Activated T-helper 2 cell treated with anti-CD3 and anti-CD28 coated beads, Interferon-gamma antibody, Interleukin-2, Interleukin-4, amounts not matched to agents 10 μg/mL and 5 μg/mL and 100 μg/mL, durations not matched to agents 14 hours and 24 hours and 36 hours (primary cell): ENCODE data around the gene ZNF234. TPM values are rescaled to one million over a fixed set of nuclear protein-coding genes. Genes with fewer than 3 reads are reported as not detected.
"Not testable (repeated sequence)": the region's sequence is repeated elsewhere in the genome, so short reads cannot be mapped to it uniquely, and the experiment has no call there.

Source experiments
- DNase-seq: peaks from one replicate; pipeline ENCODE4 v3.0.0; 2021; ENCODE audit warnings: low spot score
- H3K27ac Mint-ChIP-seq: one replicate; pipeline ENCODE4 v1.8.0; 2021; ENCODE audit warnings: mixed read lengths
- H3K27me3 Mint-ChIP-seq: one replicate; pipeline ENCODE4 v1.8.0; 2021; ENCODE audit warnings: low read depth, mixed read lengths
- H3K36me3 Mint-ChIP-seq: one replicate; pipeline ENCODE4 v1.8.0; 2021; ENCODE audit warnings: low read depth, mixed read lengths
- H3K4me1 Mint-ChIP-seq: one replicate; pipeline ENCODE4 v1.8.0; 2021; ENCODE audit warnings: low read depth, mixed read lengths
- H3K4me3 Mint-ChIP-seq: one replicate; pipeline ENCODE4 v1.8.0; 2021; ENCODE audit warnings: low read depth, mild to moderate bottlenecking, moderate library complexity, mixed read lengths
- H3K9me3 Mint-ChIP-seq: one replicate; pipeline ENCODE4 v1.8.0; 2021; ENCODE audit warnings: mixed read lengths
- intact Hi-C: fragments of 100-400 bp; cut with micrococcal nuclease; formaldehyde crosslinking; loops from one replicate; pipeline ENCODE4 v1.15.1; 2023
- total RNA-seq: library from RNA; stranded (reverse); gene quantifications from 2 replicates; pipeline ENCODE4 v1.2.3, GENCODE V29; 2022

Gene ZNF234
- total RNA-seq, 1 donor from 2014 or later: 10.3 TPM

- H3K27me3 Mint-ChIP-seq: no peaks in the 10 kb centered on the region
- no peak for DNase-seq
- peaks cover 29% of the 10 kb centered on the region for H3K9me3 Mint-ChIP-seq
- peak overlapping the region; percentile 96 for H3K4me3 Mint-ChIP-seq
- peaks cover 14% of the 10 kb centered on the region for H3K4me1 Mint-ChIP-seq
- peaks cover 36% of the 10 kb centered on the region for H3K36me3 Mint-ChIP-seq
- intact Hi-C loops: no loop called here
- peak overlapping the region; percentile 89 for H3K27ac Mint-ChIP-seq
Observed at GRCh38 chr19:44142059-44142433, 692 bp downstream of the ZNF234 start.

- no peak overlapping the region for H3K4me3 Mint-ChIP-seq
- H3K4me1 Mint-ChIP-seq: no peaks in the 10 kb centered on the region
- peaks cover 87% of the 10 kb centered on the region for H3K36me3 Mint-ChIP-seq
- H3K27me3 Mint-ChIP-seq: no peaks in the 10 kb centered on the region
- no peak for DNase-seq
- H3K9me3 Mint-ChIP-seq: peaks cover 31% of the 10 kb centered on the region
- intact Hi-C loops: no loop called here
- H3K27ac Mint-ChIP-seq: no peak overlapping the region
Observed at GRCh38 chr19:44149776-44150175, 8.4 kb downstream of the ZNF234 start.

GRCh38 chr19:44151491-44151890 lies 10.1 kb downstream of the ZNF234 start:
- intact Hi-C loops: no loop called here
- Mint-ChIP-seq H3K27me3 (no peaks in the 10 kb centered on the region), H3K9me3 (peaks cover 45% of the 10 kb centered on the region), H3K27ac (no peak overlapping the region), H3K36me3 (peaks cover 81% of the 10 kb centered on the region), H3K4me1 (no peaks in the 10 kb centered on the region), H3K4me3 (no peak overlapping the region)
- no peak for DNase-seq

- intact Hi-C loops: no loop called here
- H3K36me3 Mint-ChIP-seq: peaks cover 62% of the 10 kb centered on the region
- no peaks in the 10 kb centered on the region for H3K27me3 Mint-ChIP-seq
- H3K4me1 Mint-ChIP-seq: no peaks in the 10 kb centered on the region
- no peak for DNase-seq
- no peak overlapping the region for H3K4me3 Mint-ChIP-seq
- peaks cover 79% of the 10 kb centered on the region for H3K9me3 Mint-ChIP-seq
- H3K27ac Mint-ChIP-seq: no peak overlapping the region
Observed at GRCh38 chr19:44156475-44156874, 15.1 kb downstream of the ZNF234 start.

- no peak for DNase-seq
- Mint-ChIP-seq H3K9me3 (peaks cover 70% of the 10 kb centered on the region), H3K27ac (no peak overlapping the region), H3K27me3 (no peaks in the 10 kb centered on the region), H3K4me1 (peaks cover 22% of the 10 kb centered on the region), H3K36me3 (peaks cover 45% of the 10 kb centered on the region), H3K4me3 (no peak overlapping the region)
- intact Hi-C loops: loop anchor here (1.0 to 10.0 kb wide), 3 partner anchors 23 to 159 kb away; partner anchors contain the start of genes ZNF230 and ZNF234
Observed at GRCh38 chr19:44163789-44164188, 22.4 kb downstream of the ZNF234 start.

GRCh38 chr19:44164327-44164672 lies 22.9 kb downstream of the ZNF234 start:
- Mint-ChIP-seq H3K27me3 (no peaks in the 10 kb centered on the region), H3K4me1 (peaks cover 22% of the 10 kb centered on the region), H3K9me3 (peaks cover 71% of the 10 kb centered on the region), H3K36me3 (peaks cover 51% of the 10 kb centered on the region), H3K27ac (peak overlapping the region; percentile 80), H3K4me3 (peak overlapping the region; percentile 85)
- DNase-seq: no peak
- intact Hi-C loops: loop anchor here (1.0 to 10.0 kb wide), 3 partner anchors 23 to 159 kb away; partner anchors contain the start of genes ZNF230 and ZNF234

GRCh38 chr19:44164673-44165512 lies 23.5 kb downstream of the ZNF234 start, which contains the start of gene ZNF226:
Gene ZNF226, plus strand, starts transcription at chr19:44165100. Its CDS starts 4,981 bp downstream, at chr19:44170081.
- peaks cover 73% of the 10 kb centered on the region for H3K9me3 Mint-ChIP-seq
- no peaks in the 10 kb centered on the region for H3K27me3 Mint-ChIP-seq
- H3K27ac Mint-ChIP-seq: peak within 1 kb of the TSS; percentile 80
- peaks cover 22% of the 10 kb centered on the region for H3K4me1 Mint-ChIP-seq
- intact Hi-C loops: loop anchor here (1.0 to 10.0 kb wide), 5 partner anchors 24 to 160 kb away; partner anchors contain the start of genes ZNF224, ZNF225, ZNF230 and ZNF234
- DNase-seq: peak; percentile 71
- H3K4me3 Mint-ChIP-seq: peak within 1 kb of the TSS; percentile 85
- H3K36me3 Mint-ChIP-seq: peaks cover 56% of the 10 kb centered on the region

GRCh38 chr19:44170660-44171059 lies 29.3 kb downstream of the ZNF234 start:
- H3K27ac Mint-ChIP-seq, H3K27me3 Mint-ChIP-seq, DNase-seq, intact Hi-C loops, H3K4me3 Mint-ChIP-seq: not testable (repeated sequence)
- Mint-ChIP-seq H3K36me3 (peaks cover 92% of the 10 kb centered on the region), H3K9me3 (peaks cover 74% of the 10 kb centered on the region), H3K4me1 (peaks cover 13% of the 10 kb centered on the region)

- peaks cover 87% of the 10 kb centered on the region for H3K9me3 Mint-ChIP-seq
- intact Hi-C loops: no loop called here
- no peaks in the 10 kb centered on the region for H3K27me3 Mint-ChIP-seq
Observed at GRCh38 chr19:44176590-44176989, 35.2 kb downstream of the ZNF234 start.

GRCh38 chr19:44180968-44181367 lies 39.6 kb downstream of the ZNF234 start:
- intact Hi-C loops: no loop called here
- Mint-ChIP-seq H3K27me3 (no peaks in the 10 kb centered on the region), H3K4me3 (no peak overlapping the region), H3K36me3 (peaks cover 23% of the 10 kb centered on the region), H3K4me1 (no peaks in the 10 kb centered on the region), H3K9me3 (peaks cover 78% of the 10 kb centered on the region), H3K27ac (no peak overlapping the region)
- DNase-seq: no peak

More at GRCh38 chr19:44176590-44176989, 35.2 kb downstream of the ZNF234 start:
- Mint-ChIP-seq H3K4me3 (no peak overlapping the region), H3K4me1 (no peaks in the 10 kb centered on the region), H3K27ac (no peak overlapping the region), H3K36me3 (peaks cover 67% of the 10 kb centered on the region)
- no peak for DNase-seq

- Mint-ChIP-seq H3K27me3 (no peaks in the 10 kb centered on the region), H3K36me3 (peaks cover 11% of the 10 kb centered on the region), H3K4me3 (no peak overlapping the region), H3K27ac (no peak overlapping the region), H3K4me1 (no peaks in the 10 kb centered on the region), H3K9me3 (peaks cover 68% of the 10 kb centered on the region)
- intact Hi-C loops: no loop called here
- no peak for DNase-seq
Observed at GRCh38 chr19:44182145-44182544, 40.8 kb downstream of the ZNF234 start.

GRCh38 chr19:44190020-44190419 lies 48.7 kb downstream of the ZNF234 start:
- intact Hi-C loops: no loop called here
- Mint-ChIP-seq H3K4me1 (no peaks in the 10 kb centered on the region), H3K27ac (no peak overlapping the region), H3K4me3 (no peak overlapping the region), H3K27me3 (no peaks in the 10 kb centered on the region), H3K36me3 (no peaks in the 10 kb centered on the region), H3K9me3 (peaks cover 52% of the 10 kb centered on the region)
- DNase-seq: no peak

- H3K9me3 Mint-ChIP-seq: peaks cover 46% of the 10 kb centered on the region
- H3K4me1 Mint-ChIP-seq: no peaks in the 10 kb centered on the region
- no peak for DNase-seq
- no peak overlapping the region for H3K4me3 Mint-ChIP-seq
- H3K27me3 Mint-ChIP-seq: no peaks in the 10 kb centered on the region
- no peak overlapping the region for H3K27ac Mint-ChIP-seq
- intact Hi-C loops: no loop called here
- no peaks in the 10 kb centered on the region for H3K36me3 Mint-ChIP-seq
Observed at GRCh38 chr19:44192127-44192526, 50.8 kb downstream of the ZNF234 start.
